Measurements from ENCODE around the gene RTP2.

The RTP2 gene

GRCh38 chr3:187738331-187739093 is 36.2 kb upstream of the RTP2 start:
- DNase-seq = peak; percentile 69

DNA sequence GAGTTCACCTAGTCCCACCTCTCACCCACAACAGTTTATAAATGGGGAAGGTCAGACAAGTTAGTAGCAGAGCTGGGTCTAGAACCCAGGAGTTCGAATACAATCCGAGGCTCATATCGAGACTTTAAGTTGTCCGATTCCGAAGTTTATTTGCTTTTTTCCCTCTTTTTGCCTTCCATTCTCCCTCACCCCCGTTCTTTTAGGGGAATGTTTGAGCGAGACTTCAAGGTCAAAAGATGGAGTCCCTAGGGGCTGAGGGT is 35.6 kb upstream of the RTP2 start:
- no peak for DNase-seq

DNA sequence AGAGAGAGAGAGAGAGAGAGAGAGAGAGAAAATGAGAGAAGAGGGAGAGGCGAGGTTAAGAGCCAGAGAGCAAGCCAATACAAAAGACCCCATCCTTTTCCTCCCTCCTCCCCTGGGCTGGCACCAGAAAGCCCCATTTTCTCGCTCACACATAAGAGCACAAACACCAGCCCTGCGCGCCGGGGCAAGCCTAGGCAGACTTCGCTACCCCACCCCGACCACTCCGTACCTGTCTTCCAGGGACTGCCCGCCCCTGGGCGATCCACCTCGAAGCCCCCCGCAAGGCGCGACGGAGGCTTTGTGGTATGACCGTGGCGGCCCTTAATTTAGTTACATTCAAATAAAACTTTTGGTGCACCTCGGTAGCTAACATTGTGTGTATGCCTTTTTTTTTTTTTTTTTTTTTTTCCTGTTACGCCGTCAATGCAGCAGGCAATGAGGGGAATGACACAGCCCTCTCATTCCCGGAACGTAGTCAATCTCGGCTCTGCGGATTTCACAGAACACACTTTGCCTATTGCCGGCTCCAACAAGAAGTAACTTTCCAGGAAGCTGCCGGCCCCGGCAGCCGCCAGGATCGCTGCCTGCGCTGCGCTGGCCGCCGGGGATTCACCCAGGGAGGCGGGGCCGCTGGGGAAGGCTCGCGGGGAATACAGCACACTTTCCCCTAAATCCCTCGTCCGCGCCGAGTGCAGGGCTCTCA is 35.2 kb upstream of the RTP2 start:
- peak; percentile 65 for DNase-seq

DNA sequence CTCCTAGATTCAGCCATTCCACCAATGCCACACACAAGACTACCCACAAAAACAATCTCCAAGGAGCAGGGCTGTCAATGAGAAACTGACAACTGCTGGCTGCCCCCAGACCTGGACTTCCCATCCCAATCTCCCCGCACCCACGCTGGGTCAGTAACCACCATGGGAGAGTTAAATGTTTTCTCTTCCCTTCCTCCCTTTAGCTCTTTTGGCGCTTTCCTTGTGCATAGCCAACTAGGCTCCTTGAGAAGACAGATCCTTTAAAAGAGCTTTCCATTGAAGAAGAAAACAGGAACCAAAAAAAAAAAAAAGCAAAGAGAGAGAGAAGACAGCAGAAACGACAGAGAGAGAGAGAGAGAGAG is 34.6 kb upstream of the RTP2 start:
- no peak for DNase-seq

GRCh38 chr3:187736418-187736871 is 34.1 kb upstream of the RTP2 start:
- DNase-seq = peak; percentile 18

DNA sequence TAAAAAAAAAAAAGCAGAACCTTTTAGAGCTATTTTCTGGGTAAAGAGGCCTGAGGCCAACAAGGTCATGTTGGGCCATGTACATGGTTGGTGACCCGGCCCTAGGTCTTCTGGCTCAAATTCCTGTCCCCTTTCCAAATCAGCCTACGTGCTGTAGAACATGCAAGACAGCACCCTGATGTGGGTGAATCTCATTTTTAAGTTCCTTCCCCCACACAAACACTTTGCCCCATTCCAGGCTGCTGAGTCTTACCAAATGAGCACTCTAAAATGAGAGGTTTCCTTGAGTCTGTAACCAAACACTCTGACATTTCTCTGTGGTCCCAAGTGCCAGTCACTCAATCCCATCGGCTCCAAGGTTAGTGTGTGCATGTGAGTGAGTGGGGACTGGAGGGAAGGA is 33.5 kb upstream of the RTP2 start:
- no peak for DNase-seq

DNA sequence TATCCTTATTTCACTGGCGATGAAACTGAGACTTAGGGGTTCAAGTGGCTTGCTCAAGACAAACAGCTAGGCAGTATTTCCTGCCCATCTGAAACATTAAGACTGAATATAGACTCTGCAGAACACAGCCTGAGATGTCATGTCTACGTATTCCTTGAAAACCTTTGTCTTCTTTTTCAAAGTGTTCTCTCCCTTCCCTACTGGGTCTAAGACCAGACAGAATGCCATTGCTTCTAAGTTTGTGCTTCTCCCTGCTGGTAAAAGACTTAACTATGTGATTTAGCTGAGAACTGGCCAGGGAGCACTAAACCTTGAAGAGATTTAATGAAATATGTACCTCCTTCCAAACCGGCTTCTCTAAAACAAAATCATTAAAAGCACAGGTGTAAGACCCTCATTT is 33.0 kb upstream of the RTP2 start:
- DNase-seq = no peak

DNA sequence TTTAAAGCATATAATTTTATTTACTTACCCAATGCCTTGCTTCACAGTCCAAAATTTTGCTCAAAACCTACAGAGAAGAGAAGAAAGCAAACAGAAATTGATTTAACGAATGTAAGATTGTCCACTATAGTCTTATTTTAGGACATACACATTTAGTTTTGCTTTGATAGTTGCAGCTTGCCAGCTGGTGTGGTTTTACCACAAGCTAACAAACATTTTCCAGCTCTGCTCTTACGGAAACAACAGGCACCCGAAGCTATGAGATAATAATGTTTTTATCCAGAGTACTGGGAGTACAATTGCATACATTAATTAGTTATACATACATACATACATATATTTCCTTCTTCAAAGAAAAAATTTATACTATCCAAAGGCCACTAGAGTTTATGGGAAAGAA is 32.5 kb upstream of the RTP2 start:
- DNase-seq = no peak

DNA sequence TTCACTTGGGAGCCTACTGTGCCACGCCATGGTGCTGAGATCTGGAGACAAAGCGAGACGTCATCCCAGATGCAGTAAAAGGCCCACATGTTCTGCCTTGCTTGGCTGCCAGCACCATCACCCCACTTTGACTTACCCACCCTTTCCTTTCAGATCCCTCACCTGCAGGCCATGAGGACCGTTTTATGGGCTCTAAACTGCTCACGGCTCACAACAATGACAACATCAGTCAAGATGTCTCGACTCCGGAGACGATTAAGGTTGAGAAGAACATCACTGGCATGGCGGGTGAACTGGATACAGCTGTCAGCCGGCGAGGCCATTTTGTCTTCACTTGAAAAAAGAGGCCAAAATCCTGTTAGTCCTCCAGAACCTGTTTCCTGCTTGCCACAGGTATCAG is 31.0 kb upstream of the RTP2 start:
- no peak for DNase-seq

- DNase-seq = no peak
Measured at GRCh38 chr3:187729598-187729997, 27.2 kb upstream of the RTP2 start.

GRCh38 chr3:187728940-187729583 is 26.7 kb upstream of the RTP2 start:
- DNase-seq = no peak

DNA sequence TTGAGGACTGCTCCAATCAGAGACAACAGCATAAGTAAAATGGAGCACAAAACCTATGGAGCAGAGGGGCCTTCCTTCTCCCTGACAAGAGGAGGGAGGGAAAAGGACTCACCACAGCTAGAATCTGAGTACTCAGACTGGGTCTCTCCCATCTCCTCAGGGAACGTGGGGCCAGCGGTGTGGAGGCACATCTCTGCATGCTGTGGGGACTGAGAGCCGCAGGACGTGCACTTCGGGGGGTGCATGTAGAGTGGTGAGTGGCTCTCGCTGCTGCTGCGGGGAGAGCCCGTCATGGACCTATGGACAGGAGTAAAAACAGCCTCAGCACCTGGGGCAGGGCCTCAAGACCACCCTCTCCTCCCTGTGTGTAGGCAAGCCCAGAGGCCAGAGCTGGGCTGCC is 25.9 kb upstream of the RTP2 start:
- DNase-seq = no peak

DNA sequence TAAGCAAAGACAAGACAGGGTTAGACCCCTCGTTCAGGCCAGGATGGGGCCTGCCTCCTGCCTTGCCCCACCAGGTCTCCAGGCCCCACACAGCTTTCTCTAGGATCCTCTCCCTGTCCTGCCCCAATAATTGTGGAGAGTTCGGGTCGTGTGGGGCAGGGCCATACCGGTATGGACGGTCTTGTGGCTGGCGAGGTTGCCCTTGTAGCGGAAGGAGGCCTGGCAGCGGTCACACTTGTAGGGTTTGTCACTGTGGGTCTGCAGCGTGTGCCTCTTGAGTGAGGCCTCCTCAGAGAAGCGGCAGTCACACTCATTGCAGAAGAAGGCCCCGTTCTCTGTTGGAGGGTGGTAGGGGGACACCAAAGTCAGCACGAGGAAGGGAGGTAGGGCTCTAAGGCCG is 24.2 kb upstream of the RTP2 start:
- no peak for DNase-seq

DNA sequence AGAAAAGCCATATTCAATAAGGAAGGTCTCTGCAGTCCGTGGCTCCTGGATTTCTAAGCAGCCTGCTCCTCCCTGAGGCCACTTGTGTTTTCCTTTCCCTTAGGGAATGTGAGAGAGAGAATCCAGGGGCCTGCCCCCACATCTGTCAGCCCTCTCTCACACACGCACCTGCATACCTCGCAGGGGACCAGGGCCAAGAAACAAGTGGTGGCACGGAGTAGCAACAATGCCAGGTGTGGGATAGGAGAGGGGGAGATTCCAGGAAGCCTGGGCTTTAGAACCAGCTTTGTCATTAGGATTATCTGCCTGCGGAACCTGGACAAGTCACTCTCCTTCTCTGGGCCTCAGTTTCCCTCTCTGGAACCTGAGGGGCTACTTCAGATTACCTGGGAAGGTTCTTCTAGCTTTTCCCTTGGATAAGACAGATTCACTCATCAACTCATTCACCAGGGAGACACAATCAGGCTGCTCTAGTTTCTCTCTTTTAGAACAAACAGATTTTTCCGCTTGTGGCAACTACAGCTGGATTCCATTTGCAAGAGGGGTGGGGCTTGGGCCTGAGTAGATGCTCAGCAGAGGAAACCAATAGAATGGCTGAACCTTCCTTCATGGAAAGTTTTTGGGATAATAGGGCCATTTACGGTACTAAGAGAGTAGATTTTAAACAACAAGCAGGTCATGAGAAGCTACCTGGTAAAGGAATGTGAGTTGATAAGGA is 23.5 kb upstream of the RTP2 start:
- DNase-seq = no peak

DNA sequence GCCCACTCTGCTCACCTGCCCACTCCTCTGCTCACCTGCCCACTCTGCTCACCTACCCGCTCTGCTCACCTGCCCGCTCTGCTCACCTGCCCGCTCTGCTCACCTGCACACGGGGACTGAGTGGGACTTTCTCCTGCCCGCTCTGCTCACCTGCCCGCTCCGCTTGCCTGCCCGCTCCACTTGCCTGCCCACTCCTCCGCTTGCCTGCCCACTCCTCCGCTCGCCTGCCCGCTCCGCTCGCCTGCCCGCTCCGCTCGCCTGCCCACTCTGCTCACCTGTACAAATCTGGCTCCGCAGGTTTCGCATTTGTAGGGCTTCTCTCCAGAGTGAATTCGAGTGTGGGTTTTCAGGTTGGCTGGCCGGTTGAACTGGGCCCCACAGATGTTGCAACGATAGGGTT is 22.9 kb upstream of the RTP2 start:
- DNase-seq = no peak

DNA sequence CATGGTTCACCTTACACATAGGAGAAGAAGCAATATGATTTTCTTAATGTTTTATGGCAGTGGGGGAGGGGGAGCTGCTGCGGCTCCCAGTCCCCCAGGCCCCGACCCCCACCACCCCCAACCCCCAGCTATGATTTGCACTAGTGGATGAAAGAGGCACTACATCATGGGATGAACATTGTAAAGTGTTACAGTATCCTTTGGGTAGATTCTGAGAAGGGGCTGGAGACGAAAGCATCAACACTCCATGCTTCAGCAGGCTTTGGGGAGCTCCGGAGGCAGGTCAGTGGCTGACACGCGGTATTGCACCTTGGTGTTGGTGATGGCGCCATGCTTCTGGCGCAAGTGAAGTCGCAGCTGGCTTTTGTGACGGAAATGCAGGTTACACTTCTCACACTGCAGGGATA is 19.9 kb upstream of the RTP2 start:
- no peak for DNase-seq

DNA sequence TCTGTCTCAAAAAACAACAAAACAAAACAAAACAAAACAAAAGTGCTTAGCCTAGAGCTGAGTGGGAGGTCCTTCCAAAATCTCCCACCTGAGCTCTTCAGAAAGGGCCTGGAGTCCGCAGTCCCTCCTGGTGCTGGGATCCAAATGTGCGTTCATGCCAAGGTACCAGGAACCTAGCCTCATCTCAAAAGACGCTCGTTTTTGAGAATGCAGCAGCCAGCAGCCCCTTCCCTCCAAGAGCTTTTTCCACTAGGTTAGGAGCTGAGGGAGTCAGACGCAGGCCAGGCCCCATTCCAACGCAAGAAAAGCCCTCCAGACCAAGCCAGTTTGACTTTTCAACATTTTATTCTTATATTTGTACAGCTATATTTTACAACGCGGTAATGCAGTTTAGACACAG is 18.7 kb upstream of the RTP2 start:
- DNase-seq = no peak

DNA sequence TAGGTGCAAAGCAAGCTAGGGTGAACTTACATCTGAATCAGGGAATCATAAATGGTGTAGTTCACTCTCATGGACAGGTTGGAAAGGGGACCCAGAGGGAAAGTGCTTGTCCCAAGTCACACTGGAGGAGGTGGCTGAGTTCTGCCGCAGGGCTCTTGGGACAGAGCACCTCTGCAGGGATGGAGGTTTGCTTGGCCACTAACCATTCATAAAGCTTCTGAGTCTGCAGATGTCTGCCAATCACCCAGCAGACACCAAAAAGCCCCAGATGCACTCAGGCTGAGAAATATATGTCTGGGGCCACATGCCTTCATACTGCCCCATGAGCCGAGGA is 17.9 kb upstream of the RTP2 start:
- no peak for DNase-seq

DNA sequence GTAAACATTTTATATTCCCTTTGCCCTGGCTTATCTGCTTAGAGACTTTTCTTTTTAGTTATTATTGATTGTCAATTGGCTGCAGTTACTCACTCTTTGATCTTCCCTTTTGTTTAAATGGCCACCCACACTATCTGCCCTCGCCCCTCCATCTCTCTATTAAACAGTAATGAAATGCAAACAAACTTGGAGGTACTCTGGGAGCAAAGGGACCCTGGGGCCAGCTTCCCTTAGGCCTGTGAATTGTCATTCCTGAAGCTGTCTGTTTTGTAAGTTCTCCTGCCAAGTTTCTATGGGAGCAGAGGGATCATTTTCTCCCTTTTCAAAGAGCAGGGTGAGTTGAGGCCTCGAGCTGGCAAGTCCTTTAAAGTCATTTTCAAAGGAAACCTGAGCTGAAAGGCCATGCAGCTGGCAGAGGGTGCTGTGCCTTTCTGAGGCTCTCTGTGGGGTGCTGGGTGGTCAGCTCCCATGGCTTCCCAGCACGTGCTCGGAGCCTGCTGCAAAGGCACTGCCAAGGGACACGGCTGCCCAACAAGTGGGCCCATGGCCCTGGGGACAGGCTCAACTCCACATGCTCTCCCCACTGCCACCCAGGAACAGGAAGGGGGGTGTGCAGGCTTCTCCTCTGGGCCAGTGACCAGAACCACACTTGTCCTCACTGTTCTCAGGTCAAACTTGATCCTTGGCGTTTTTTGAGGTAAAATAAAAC is 17.4 kb upstream of the RTP2 start:
- no peak for DNase-seq

DNA sequence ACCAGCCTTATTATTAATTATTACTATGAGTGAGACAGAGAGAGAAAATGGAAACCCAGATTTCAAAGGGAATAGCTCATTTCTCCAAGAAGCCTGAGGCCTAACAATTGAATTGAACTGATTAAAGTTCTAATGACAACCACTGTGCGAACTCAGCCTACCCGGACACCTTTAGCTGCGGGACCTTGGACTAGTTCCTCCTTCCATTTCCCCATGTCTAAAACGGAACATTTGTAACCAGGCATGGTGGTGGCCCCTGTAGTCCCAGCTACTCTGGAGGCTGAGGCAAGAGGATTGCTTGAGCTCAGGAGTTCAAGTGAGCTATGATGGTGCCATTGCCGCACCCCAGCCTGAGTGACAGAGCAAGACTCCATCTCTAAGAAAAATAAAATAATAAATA is 16.4 kb upstream of the RTP2 start:
- no peak for DNase-seq

- DNase-seq = no peak
Measured at GRCh38 chr3:187717572-187717971, 15.2 kb upstream of the RTP2 start.

DNA sequence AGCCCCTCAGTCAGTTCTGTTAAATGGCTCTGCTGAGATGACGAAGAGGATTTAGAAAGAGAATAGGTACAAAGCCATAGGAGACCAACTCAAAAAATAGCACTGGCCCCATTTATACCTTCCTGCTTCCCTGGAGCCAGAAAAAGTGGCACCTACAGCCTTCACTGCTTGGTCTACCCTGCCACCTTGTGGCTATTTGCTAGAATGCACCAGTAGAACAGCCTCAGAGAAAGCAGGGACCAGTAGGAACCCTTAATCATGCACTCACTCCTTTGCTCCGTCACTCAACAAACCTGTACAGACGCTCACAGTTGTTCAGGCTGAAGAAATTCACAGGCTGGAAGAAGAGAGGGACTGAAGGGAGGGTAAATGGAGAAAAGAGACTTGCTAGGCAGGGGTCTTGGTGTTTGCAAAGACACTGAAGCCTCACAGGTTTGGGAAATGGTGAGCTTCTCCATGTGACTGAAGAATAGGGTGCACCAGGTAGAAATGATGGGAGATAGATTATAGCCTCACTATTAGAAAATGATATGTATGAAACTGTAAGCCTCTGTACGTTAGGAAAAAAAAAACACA is 12.1 kb upstream of the RTP2 start:
- DNase-seq = peak; percentile 74

GRCh38 chr3:187713504-187713903 is 11.1 kb upstream of the RTP2 start:
- DNase-seq = no peak

Data from activated naive CD4-positive, alpha-beta T cell treated with Interleukin-2 at 50 U/mL for 16 hours (primary cell).